Left renal pelvis (tissue), 4 donors: ENCODE measurements around the gene PPFIBP2. TPM values are rescaled to one million over a fixed set of nuclear protein-coding genes. Genes with fewer than 3 reads are reported as not detected.

Source experiments
- DNase-seq, 4 donors: peaks; one replicate each; pipeline ENCODE4 v3.0.0-alpha.2; 2013; ENCODE audit warnings: low read depth in 4 of 4, low spot score in 3 of 4
- polyA plus RNA-seq, 4 donors: library from polyadenylated mRNA; unstranded; fragments of 120-200 nt; gene quantifications; one replicate each; pipeline ENCODE4 v1.2.1, GENCODE V29; 2013; ENCODE audit not compliant: insufficient read length in 4 of 4

PPFIBP2 gene
- polyA plus RNA-seq, 4 donors: 10.1 to 78.7 (median 59.0) TPM

GRCh38 chr11:7595016-7595866 lies 81.4 kb downstream of the PPFIBP2 start:
- DNase-seq: no peak

GRCh38 chr11:7595951-7596350 lies 82.2 kb downstream of the PPFIBP2 start:
- no peak for DNase-seq

GRCh38 chr11:7596975-7597391 lies 83.2 kb downstream of the PPFIBP2 start:
- DNase-seq: no peak

- peak in 1 of 4 donors; percentile 63 for DNase-seq
Measured at GRCh38 chr11:7597620-7598019, 83.8 kb downstream of the PPFIBP2 start.

- DNase-seq: no peak
Measured at GRCh38 chr11:7599209-7599608, 85.4 kb downstream of the PPFIBP2 start.

GRCh38 chr11:7600205-7600775 lies 86.5 kb downstream of the PPFIBP2 start:
- no peak for DNase-seq

- DNase-seq: no peak
Measured at GRCh38 chr11:7603031-7603781, 89.4 kb downstream of the PPFIBP2 start.

GRCh38 chr11:7604331-7604955 lies 90.6 kb downstream of the PPFIBP2 start:
- DNase-seq: no peak

- no peak for DNase-seq
Measured at GRCh38 chr11:7605186-7605943, 91.6 kb downstream of the PPFIBP2 start.

- DNase-seq: no peak
Measured at GRCh38 chr11:7606496-7606895, 92.7 kb downstream of the PPFIBP2 start.

- no peak for DNase-seq
Measured at GRCh38 chr11:7609015-7609414, 95.2 kb downstream of the PPFIBP2 start.

GRCh38 chr11:7609521-7609920 lies 95.7 kb downstream of the PPFIBP2 start:
- DNase-seq: no peak

GRCh38 chr11:7610393-7610792 lies 96.6 kb downstream of the PPFIBP2 start:
- no peak for DNase-seq

GRCh38 chr11:7611411-7611810 lies 97.6 kb downstream of the PPFIBP2 start:
- no peak for DNase-seq

GRCh38 chr11:7612056-7612660 lies 98.4 kb downstream of the PPFIBP2 start:
- no peak for DNase-seq

- DNase-seq: no peak
Measured at GRCh38 chr11:7612661-7613393, 99.0 kb downstream of the PPFIBP2 start.

GRCh38 chr11:7613394-7613720 lies 99.6 kb downstream of the PPFIBP2 start:
- DNase-seq: no peak

GRCh38 chr11:7614656-7615055 lies 100.9 kb downstream of the PPFIBP2 start:
- DNase-seq: no peak

GRCh38 chr11:7617032-7617431 lies 103.2 kb downstream of the PPFIBP2 start:
- DNase-seq: no peak
